HG03280 (cell line): ENCODE data around the gene RBM23.

Source experiments
- ATAC-seq: cut with Tn5 transposase; IDR thresholded peaks from one replicate; pipeline ENCODE4 v1.9.1; 2021; ENCODE audit warnings: mild to moderate bottlenecking, moderate library complexity; ENCODE audit not compliant: unreplicated experiment

Gene RBM23

DNA sequence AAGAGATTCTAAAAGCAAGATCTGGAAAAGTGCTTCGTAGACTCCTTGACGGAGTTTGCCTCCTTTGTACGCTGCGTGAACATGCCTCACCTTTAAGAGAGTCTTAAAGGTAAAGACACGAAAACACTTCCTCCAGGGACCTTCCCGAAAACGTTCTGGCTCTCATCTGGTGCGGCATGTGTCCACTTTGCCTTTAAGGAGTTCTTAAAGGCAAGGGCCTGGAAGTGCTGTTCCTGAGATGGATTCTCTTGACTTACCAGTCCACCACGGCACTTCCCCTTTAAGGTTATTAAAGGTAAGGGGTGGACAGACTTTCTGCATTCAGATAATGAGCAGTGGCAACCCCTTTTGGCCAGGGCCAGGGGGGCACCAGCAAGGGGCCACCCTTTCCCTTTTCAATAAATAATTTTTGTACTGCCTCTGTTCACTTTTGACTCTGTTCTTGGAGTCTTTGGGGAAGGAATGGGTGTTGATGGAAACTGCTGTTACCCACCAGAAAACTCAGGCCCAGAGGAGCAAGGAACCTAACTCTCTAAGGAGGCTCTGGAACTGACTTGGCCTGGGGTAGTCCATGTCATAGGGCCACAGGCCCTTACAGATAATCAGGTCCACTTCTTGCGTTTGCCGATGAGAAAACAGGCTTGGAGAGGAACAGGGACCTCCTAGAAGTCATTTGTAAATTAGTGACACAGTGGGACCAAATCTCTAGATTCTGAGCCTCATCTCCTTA is 31.5 kb downstream of the RBM23 start:
- ATAC-seq, result peak; percentile 42

DNA sequence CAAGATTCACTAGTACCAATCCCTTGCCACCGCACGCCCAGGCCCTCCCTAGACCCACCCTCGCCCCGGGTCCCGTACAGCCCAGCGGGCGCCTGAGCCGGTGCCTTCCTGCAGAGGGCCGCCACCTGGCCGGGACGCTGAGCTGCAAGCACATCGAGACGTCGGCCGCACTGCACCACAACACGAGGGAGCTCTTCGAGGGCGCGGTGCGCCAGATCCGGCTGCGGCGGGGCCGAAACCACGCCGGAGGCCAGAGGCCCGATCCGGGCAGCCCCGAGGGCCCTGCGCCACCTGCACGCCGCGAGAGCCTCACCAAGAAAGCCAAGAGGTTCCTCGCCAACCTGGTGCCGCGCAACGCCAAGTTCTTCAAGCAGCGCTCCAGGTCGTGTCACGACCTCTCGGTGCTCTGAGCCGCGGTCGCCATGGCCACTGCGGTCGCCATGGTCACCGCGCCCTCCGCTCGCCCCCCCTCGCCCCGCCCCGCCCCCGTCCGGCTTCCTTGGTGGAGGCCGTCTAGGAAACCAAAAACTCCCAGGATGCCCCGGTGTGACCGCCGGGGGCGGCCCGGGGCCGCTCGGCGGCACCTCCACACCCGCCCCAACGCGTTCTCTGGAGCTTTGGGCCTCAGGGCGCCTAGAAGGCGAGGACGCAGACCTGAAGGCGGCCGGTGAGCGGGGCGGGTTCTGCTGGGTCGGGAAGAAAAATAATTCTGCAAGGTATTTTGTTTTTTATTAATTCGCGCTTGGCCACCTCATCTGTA is 32.3 kb downstream of the RBM23 start:
- ATAC-seq, result peak; percentile 53

DNA sequence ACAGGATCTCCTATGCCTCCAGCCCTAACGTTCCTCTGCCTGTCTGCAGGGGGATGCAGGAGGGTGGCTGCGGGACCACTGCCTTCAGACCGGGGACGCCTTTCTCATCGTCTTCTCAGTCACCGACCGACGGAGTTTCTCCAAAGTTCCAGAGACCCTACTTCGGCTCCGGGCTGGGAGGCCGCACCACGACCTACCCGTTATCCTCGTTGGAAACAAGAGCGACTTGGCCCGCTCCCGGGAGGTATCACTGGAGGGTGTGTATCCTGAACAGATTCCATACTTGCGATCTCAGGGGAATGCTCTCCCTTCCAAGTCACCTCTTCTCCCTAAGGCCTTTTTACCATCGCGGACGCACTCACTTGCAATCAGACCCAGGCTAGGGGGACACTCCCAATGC is 33.0 kb downstream of the RBM23 start:
- ATAC-seq, result no peak

DNA sequence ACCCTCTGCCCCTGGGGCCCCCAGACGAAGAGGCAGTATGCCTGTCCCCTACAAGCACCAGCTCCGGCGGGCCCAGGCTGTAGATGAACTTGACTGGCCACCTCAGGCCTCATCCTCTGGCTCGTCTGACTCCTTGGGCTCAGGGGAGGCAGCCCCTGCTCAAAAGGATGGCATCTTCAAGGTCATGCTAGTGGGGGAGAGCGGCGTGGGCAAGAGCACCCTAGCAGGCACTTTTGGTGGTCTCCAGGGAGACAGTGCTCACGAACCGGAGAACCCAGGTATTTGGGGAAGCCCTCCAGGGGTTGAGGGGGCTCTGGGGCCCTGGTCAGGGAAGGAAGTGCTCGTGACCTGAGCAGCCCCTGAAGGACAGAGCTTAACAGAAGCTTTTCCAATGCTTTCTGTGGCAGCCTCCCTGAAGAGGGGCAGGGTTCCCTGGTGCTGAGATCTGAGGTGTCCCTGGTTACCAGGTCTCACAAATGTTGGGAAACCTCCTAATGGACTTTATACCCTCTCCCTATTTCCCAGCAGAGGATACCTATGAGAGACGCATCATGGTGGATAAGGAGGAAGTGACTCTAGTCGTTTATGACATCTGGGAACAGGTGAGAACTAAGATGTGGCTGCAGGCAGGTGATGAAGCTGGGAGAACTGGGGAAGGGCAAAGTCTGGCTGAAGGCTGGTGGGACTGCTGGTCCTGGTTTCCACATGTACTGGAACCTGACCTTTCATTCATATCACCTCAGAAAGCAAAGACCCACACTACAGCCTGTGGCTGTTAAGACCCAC is 34.0 kb downstream of the RBM23 start:
- ATAC-seq, result no peak

DNA sequence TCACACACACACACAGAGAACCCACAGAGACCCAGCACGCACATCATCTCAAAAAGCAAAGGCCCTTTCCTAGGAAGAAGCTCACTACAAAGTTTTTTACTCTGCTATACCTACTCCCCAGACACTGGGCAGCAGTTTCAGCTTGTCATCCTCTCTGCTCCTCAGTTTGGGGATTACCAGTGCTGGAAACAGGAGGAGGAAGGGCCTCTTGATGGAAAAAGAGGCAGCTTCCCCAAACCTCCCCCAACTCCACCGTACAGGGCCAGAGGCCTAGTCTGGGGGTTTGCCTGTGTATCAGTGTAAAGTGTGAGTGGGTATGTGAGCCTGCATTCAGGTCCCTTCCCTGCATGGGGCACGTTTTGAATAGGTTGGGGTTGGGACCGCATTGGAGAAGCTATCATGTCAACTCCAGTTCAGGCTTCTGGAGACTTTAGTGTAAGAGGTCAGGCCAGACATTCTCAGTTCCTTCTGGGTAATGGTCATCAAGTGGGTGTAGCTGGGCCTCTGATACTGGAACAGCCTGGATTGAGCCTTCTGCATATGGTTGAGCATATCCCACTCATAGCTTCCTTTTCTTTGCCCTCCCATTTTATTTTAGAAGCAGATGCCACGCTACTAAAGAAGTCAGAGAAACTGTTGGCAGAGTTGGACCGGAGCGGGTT is 34.7 kb downstream of the RBM23 start:
- ATAC-seq, result no peak

DNA sequence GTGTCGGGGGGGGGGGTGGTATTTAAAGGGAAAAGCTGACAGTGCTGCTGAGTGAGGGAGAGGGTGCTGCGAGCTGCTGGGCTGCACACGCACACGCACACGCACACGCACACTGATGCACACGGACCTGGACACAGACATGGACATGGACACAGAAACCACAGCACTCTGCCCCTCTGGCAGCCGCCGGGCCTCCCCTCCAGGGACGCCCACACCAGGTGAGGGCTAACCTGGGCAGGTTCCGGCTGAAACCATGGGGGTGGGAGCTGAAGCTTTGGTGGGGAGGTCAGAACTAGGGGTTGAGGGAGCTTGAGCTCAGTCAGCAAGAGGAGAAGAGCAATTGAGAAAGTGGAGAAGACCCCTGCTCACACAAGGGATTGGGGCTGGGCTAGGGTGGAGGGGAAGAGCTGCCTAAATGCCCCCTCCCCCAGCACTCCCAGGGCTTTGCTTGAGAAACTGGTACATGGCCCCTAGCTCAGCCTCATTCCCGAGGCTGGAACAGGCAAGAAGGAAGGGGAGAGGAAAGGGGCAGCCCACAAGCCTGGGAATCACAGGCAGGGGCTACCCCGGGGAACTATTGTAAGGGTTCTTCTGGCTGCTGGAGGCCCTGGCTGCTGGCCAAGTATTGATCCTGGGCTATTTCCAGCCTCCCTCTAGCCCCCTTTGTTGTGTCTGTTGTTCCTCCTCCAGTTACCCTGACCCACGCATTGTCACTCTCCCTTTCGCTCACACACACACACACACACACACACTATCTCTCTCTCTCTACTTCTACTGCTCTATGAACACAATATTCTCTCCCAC is 35.6 kb downstream of the RBM23 start, which contains the start of gene REM2:
Gene REM2 (plus strand): TSS at position 50 of the 804 bp plus-strand sequence. CDS start 66 bp downstream, at position 116.
- ATAC-seq, result no peak

DNA sequence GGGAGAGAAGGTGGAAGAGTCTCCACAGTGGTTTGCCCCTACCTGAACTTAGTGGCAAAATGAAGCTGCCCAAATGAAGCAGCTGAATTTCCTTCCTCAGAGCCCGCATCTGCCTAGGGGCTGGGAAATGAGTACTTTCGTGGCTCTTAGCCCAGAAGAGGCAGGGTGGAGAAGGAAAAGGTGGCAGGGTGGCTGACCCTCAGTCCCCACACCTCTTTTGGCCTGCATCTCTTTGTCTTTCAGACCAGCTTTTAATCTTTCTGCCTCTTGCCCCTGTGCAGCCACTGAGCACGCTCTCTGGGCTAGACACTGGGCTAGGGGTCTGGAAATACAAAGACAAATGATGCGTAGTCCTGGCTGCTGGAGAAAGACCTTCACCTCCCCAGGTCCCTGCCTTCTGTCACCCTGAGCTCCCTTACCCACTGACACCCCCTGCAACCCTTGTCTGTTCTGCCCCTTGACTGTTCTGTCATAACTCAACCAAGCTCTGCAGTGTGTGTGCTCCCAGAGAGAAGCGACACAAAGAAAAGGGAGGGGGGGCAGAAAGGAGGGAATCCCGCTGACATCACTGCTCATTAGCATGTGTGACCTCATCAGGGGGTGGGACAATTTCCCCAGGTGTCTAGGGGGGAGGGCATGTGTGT is 36.3 kb downstream of the RBM23 start:
- ATAC-seq, result no peak

DNA sequence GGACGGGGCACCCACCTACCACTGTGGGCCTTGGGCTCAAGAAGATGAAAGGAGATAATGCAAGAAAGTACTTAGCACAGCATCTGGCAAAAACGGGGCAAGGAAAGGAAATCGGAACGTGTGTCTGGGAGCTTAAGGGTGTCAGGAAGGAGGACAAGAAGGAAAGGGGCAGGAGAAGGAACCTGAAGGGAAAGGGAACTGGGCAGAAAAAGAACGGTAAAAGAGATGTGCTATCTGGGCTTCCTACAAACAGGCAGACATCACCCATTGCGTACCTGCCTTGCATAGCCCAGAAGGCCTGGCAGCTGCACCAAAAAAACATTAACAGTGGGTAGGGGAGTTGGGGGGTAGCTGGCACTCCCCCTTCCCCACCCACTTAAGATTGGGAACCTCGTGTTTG is 36.9 kb downstream of the RBM23 start:
- no peak for ATAC-seq

DNA sequence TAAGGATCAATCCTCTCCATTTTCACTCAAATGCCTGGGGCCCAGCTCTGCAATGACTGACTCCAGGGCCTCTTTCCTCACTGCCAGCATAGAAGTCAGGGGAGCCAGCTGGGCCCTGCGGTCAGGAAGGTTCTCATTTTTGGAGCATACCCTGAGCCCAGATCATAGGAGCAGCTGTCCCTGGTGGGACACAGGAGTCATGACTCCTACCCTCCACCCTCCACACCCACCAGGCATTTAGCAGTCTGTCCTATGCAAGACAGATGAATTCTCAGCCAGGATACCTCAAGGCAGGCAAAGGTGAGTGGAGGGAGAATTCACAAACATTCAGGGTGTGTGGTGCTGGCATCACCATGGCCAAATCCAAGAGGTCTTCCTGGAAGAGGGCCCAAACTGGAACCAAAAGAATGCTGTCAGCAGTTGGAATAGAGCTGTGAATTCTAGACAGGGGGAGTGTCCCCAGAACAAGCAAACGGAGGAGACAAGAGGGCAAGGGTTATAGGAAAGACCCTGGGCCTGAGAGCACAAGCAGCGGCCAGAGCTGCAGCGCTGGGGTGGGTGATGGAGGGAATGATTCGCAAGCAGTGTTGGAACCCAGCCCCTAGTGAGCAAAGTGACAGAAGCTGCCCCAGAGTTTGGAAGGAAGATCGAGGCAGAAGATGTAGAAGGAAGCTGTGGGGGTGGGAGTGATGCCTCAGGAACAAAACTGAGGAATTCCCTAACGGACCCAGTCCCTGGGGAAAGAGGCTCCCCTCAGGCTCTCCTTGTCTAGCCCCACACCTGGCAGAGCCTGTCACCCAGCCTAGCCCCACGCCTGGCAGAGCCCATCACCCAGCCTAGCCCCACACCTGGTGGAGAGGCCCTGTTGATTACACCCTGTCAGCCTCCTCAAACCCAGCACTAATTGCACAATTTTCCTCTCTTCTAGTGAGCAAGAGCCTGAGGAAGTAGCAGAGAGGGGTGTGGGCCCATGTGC is 40.4 kb downstream of the RBM23 start:
- no peak for ATAC-seq

DNA sequence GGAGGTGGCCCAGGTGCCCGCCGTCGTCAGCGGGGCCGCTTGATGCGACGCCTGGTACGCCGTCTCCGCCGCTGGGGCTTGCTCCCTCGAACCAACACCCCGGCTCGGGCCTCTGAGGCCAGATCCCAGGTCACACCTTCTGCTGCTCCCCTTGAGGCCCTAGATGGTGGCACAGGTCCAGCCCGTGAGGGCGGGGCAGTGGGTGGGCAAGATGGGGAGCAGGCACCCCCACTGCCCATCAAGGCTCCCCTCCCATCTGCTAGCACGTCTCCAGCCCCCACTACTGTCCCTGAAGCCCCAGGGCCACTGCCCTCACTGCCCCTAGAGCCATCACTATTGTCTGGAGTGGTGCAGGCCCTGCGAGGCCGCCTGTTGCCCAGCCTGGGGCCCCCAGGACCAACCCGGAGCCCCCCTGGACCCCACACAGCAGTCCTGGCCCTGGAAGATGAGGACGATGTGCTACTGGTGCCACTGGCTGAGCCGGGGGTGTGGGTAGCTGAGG is 41.9 kb downstream of the RBM23 start:
- ATAC-seq, result no peak

DNA sequence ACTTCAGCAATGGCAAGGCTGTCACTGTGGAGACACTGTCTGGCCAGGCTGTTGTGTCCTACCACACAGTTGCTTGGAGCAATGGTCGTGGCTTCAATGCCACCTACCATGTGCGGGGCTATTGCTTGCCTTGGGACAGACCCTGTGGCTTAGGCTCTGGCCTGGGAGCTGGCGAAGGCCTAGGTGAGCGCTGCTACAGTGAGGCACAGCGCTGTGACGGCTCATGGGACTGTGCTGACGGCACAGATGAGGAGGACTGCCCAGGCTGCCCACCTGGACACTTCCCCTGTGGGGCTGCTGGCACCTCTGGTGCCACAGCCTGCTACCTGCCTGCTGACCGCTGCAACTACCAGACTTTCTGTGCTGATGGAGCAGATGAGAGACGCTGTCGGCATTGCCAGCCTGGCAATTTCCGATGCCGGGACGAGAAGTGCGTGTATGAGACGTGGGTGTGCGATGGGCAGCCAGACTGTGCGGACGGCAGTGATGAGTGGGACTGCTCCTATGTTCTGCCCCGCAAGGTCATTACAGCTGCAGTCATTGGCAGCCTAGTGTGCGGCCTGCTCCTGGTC is 43.1 kb downstream of the RBM23 start:
- no peak for ATAC-seq

DNA sequence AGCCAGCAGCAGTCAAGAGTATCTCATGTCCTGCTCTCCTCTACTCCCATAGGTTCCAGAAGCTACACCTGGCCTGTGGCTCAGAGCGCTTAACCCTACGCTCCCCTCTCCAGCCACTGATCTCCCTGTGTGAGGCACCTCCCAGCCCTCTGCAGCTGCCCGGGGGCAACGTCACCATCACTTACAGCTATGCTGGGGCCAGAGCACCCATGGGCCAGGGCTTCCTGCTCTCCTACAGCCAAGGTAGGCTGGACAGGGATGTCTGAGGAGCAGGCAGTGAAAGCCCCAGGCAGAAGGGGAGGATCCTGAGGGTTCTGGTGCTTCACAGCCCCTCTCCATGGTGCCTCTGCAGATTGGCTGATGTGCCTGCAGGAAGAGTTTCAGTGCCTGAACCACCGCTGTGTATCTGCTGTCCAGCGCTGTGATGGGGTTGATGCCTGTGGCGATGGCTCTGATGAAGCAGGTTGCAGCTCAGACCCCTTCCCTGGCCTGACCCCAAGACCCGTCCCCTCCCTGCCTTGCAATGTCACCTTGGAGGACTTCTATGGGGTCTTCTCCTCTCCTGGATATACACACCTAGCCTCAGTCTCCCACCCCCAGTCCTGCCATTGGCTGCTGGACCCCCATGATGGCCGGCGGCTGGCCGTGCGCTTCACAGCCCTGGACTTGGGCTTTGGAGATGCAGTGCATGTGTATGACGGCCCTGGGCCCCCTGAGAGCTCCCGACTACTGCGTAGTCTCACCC is 43.8 kb downstream of the RBM23 start:
- ATAC-seq, result no peak

DNA sequence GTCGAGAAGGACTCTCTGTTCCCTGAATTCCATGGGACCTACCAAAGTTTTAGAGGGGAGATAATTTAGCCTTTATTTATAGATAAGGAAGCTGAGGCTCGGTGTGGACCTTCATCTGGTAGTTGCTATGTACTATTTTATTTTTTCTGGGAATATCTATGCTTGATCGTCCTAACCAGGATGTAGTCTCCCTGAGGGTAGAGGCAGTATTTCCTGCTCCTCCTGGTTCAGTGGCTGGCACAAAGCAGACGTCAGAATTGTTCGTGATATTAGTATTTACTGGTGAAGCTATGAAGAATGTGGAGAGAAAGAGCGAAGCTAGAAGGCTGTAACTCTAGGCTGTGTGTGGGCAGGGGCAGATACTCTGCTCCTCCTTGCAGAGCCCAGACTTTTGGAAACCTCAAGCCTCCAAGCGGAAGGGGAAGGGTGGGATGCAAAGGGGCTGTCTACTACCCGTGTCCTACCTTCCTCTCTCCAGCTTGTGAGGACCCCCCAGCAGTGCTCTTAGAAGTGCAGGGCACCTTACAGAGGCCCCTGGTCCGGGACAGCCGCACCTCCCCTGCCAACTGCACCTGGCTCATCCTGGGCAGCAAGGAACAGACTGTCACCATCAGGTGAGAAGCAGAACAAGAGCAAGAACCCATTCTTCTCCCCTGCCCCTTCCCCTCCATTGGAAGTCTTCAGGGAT is 46.0 kb downstream of the RBM23 start:
- no peak for ATAC-seq

DNA sequence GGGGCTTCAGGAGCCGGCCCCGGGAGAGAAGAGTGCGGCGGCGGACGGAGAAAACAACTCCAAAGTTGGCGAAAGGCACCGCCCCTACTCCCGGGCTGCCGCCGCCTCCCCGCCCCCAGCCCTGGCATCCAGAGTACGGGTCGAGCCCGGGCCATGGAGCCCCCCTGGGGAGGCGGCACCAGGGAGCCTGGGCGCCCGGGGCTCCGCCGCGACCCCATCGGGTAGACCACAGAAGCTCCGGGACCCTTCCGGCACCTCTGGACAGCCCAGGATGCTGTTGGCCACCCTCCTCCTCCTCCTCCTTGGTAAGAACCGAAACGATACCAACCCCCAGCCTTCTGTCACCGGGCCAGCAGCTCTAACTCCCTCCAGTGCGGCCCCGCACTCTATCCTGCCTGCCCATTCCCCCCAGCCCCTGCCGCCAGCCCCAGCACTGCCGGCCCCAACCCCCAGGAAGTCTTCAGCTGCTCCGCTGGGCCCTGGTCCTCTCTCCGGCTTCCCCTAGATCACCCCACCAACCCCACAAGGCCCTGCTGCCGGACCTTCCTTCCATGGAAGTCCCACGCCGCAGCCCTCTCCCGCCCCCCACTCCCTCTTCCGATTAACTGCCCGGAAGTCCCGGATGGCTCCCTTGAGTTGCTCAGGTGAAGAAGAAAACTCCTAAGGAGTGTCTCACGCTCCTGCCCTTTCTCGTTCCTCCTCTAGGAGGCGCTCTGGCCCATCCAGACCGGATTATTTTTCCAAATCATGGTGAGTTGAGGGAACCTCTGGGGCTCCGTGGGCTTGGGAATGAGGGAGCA is 46.7 kb downstream of the RBM23 start:
- ATAC-seq, result peak; percentile 18

DNA sequence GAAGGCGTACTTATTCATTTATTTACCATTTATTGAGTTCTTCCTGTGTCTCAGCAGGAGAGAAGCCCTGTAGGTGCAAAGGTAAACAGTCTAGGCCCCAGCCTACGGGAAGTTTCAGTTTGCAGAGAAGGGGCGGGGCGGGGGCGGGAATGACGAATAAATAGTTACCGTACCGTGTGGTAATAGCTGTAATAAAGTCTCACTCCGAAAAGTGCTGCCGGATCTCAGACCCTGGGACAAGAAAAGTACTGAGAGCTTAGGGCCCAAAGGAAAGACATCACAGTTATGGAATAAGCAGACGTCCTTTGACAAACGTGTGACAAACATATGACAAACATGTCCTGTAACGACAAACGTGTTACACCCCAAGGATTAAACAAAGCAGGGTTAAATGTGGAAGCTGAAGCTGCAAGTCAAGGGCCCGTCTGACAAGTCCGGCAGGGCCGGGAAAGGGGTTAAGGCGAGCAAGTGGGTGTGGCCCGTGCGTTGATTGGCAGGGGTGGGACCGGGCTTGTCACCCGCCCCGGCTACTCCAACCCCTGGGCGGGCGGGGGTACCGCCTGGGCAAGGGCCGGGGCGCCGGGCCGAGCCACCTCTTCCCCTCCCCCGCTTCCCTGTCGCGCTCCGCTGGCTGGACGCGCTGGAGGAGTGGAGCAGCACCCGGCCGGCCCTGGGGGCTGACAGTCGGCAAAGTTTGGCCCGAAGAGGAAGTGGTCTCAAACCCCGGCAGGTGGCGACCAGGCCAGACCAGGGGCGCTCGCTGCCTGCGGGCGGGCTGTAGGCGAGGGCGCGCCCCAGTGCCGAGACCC is 47.5 kb downstream of the RBM23 start, which contains the start of gene LRP10:
Gene LRP10 (plus strand): TSS at position 517 of the 809 bp plus-strand sequence. CDS start 564 bp downstream, outside the sequence.
- ATAC-seq, result peak; percentile 79
